Fibroblast of villous mesenchyme (primary cell): Measurements from ENCODE around the gene ASTN1. TPM values are rescaled to one million over a fixed set of nuclear protein-coding genes. Genes with fewer than 3 reads are reported as not detected.
A peak's percentile ranks its signal among the peaks of the same experiment; 100 is the strongest.

Experiments used
- DNase-seq: peaks from one replicate; pipeline ENCODE4 v3.0.0-alpha.2; 2010; ENCODE audit warnings: low read depth
- H3K4me3 ChIP-seq: 2 replicates; pipeline ENCODE4 v1.5.1; 2011; ENCODE audit warnings: low read depth, mild to moderate bottlenecking, low read length
- CTCF ChIP-seq: IDR thresholded peaks from 2 replicates; pipeline ENCODE4 v1.5.1; 2012; ENCODE audit warnings: low read depth, mild to moderate bottlenecking, low read length; ENCODE audit not compliant: insufficient read depth
- total RNA-seq: library from RNA; depleted of rRNA; stranded (reverse); fragments of >200 nt; gene quantifications from 2 replicates; pipeline ENCODE4 v1.2.3, GENCODE V29; 2012

The ASTN1 gene
- total RNA-seq, 1 donor = not detected

- H3K4me3 ChIP-seq = no peak overlapping the region
- no peak for DNase-seq
- no peak for TF ChIP-seq CTCF
Observed at GRCh38 chr1:176876966-176877515, 287.5 kb downstream of the ASTN1 start.

GRCh38 chr1:176869577-176869976 lies 294.9 kb downstream of the ASTN1 start:
- no peak for TF ChIP-seq CTCF
- no peak overlapping the region for H3K4me3 ChIP-seq
- DNase-seq = no peak

GRCh38 chr1:176866011-176866714 lies 298.3 kb downstream of the ASTN1 start:
- H3K4me3 ChIP-seq = no peak overlapping the region
- no peak for DNase-seq

GRCh38 chr1:176864211-176864610 lies 300.3 kb downstream of the ASTN1 start:
- DNase-seq = no peak
- no peak for TF ChIP-seq CTCF
- no peak overlapping the region for H3K4me3 ChIP-seq

More at GRCh38 chr1:176866011-176866714, 298.3 kb downstream of the ASTN1 start:
- no peak for TF ChIP-seq CTCF

GRCh38 chr1:176863613-176864012 lies 300.9 kb downstream of the ASTN1 start:
- DNase-seq = no peak
- H3K4me3 ChIP-seq = no peak overlapping the region
- no peak for TF ChIP-seq CTCF

GRCh38 chr1:176858433-176858916 lies 306.0 kb downstream of the ASTN1 start:
- no peak overlapping the region for H3K4me3 ChIP-seq
- DNase-seq = no peak
- TF ChIP-seq CTCF = no peak

GRCh38 chr1:176857632-176858031 lies 306.9 kb downstream of the ASTN1 start:
- no peak for TF ChIP-seq CTCF
- no peak overlapping the region for H3K4me3 ChIP-seq
- DNase-seq = peak; percentile 2
